ENCODE measurements around the gene TANGO6. TPM values are rescaled to one million over a fixed set of nuclear protein-coding genes. Genes with fewer than 3 reads are reported as not detected.

Gene TANGO6
- polyA plus RNA-seq, 2 of the 4 experiments (the other 2 are of a cell fraction), result 8.1 to 19.5 TPM

DNA sequence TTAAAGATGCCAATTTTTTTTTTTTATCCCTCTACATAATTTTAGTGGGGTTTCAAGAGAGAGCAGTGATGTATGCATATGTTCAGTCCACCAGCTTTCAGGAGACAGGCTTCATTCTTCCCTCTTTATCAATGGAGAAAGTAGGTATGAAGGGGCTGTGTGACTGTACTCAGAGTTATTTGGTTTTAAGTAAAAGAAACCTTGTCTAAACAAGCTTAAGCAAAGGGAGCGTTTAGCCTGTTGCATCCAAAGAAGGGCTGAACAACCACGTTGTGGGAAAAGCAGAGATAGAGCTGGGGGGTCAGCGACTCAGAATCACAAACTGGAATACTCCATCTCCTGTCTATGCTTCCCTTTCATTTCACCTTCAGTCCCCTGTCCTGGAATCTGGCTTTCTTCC is 211.7 kb downstream of the TANGO6 start (continued):
- TF ChIP-seq CBX2 (IDR thresholded peaks at IDR 0.05; ENCODE audit: borderline replicate concordance, low read depth) (no peak), JUNB (IDR thresholded peaks at IDR 0.05) (no peak), PHF8 (IDR thresholded peaks at IDR 0.05; ENCODE audit: borderline replicate concordance, low read depth) (no peak)
- TF ChIP-seq, protein P1, sequence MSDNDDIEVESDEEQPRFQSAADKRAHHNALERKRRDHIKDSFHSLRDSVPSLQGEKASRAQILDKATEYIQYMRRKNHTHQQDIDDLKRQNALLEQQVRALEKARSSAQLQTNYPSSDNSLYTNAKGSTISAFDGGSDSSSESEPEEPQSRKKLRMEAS (IDR thresholded peaks at IDR 0.05), result no peak
- TF ChIP-seq, protein P2, sequence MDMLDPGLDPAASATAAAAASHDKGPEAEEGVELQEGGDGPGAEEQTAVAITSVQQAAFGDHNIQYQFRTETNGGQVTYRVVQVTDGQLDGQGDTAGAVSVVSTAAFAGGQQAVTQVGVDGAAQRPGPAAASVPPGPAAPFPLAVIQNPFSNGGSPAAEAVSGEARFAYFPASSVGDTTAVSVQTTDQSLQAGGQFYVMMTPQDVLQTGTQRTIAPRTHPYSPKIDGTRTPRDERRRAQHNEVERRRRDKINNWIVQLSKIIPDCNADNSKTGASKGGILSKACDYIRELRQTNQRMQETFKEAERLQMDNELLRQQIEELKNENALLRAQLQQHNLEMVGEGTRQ (IDR thresholded peaks at IDR 0.05), result no peak

DNA sequence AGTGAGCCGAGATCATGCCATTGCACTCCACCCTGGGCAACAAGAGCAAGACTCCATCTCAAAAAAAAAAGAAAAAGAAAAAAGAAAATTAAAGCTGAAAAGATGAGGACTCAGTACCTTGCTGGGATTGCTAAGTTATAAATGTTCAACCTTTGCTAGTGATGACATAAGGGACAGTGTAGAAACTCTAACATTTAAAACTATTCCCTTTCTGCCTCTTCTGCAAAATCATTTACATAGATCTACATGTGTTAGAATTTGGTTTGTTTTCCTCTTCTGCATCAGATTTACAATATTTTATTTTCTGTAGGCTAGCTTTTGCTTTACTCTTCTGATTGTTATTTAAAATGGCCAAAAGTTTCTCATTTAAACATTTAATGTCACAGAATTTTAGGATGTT is 212.6 kb downstream of the TANGO6 start:
- ChIA-PET CTCF (interaction anchor here (1.0 to 1.9 kb wide), 4 partner anchors 16 to 142 kb away, joined by 3 to 5 read pairs (median 4); no protein-coding TSS in a partner anchor), POLR2A (no interaction called here)
- FAIRE-seq (no peak), ATAC-seq (no peak), DNase-seq (ENCODE audit: low read depth in 1 of 2, low spot score in 1 of 2) (no peak)
- H3K4me3 ChIP-seq, result no peak overlapping the region
- no peaks in the 10 kb centered on the region for H3K9me3 ChIP-seq
- TF ChIP-seq ZFP36 (IDR thresholded peaks at IDR 0.05; ENCODE audit: borderline replicate concordance, partially characterized antibody) (no peak), CBX2 (IDR thresholded peaks at IDR 0.05; ENCODE audit: borderline replicate concordance, low read depth) (no peak), BHLHE40 (IDR thresholded peaks at IDR 0.05; ENCODE audit: low read depth, low read length) (no peak), JUNB (IDR thresholded peaks at IDR 0.05) (no peak), RNF2 (IDR thresholded peaks at IDR 0.05; ENCODE audit: borderline replicate concordance, low read depth) (no peak), JUN (IDR thresholded peaks at IDR 0.05) (no peak), POLR2A (IDR thresholded peaks at IDR 0.05; ENCODE audit: low read length) (no peak), ZNF302 (CRISPR knock-in tag; IDR thresholded peaks at IDR 0.05) (no peak), RCOR1 (IDR thresholded peaks at IDR 0.05; ENCODE audit: low read depth, low read length) (no peak), TP53 (CRISPR knock-in tag; IDR thresholded peaks at IDR 0.05) (no peak), HDAC2 (IDR thresholded peaks at IDR 0.05) (no peak), EHF (CRISPR knock-in tag; IDR thresholded peaks at IDR 0.05) (no peak), MAFK (IDR thresholded peaks at IDR 0.05; ENCODE audit: partially characterized antibody) (no peak), RFX5 (IDR thresholded peaks at IDR 0.05) (no peak), NPAS2 (CRISPR knock-in tag; IDR thresholded peaks at IDR 0.05; ENCODE audit: borderline replicate concordance) (no peak)
- TF ChIP-seq, protein P3, sequence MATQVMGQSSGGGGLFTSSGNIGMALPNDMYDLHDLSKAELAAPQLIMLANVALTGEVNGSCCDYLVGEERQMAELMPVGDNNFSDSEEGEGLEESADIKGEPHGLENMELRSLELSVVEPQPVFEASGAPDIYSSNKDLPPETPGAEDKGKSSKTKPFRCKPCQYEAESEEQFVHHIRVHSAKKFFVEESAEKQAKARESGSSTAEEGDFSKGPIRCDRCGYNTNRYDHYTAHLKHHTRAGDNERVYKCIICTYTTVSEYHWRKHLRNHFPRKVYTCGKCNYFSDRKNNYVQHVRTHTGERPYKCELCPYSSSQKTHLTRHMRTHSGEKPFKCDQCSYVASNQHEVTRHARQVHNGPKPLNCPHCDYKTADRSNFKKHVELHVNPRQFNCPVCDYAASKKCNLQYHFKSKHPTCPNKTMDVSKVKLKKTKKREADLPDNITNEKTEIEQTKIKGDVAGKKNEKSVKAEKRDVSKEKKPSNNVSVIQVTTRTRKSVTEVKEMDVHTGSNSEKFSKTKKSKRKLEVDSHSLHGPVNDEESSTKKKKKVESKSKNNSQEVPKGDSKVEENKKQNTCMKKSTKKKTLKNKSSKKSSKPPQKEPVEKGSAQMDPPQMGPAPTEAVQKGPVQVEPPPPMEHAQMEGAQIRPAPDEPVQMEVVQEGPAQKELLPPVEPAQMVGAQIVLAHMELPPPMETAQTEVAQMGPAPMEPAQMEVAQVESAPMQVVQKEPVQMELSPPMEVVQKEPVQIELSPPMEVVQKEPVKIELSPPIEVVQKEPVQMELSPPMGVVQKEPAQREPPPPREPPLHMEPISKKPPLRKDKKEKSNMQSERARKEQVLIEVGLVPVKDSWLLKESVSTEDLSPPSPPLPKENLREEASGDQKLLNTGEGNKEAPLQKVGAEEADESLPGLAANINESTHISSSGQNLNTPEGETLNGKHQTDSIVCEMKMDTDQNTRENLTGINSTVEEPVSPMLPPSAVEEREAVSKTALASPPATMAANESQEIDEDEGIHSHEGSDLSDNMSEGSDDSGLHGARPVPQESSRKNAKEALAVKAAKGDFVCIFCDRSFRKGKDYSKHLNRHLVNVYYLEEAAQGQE (IDR thresholded peaks at IDR 0.05), result no peak
- TF ChIP-seq, protein P1 (IDR thresholded peaks at IDR 0.05), result no peak
- peak overlapping the region; percentile 94 to 96 for H3K27ac ChIP-seq
- H3K4me1 ChIP-seq, result peaks cover 57% of the 10 kb centered on the region
- no peak overlapping the region for H3K4me2 ChIP-seq
- 79% methylated on average over 1 of the region's 1 CpG for WGBS (ENCODE audit: missing lambda C conversion rate)

DNA sequence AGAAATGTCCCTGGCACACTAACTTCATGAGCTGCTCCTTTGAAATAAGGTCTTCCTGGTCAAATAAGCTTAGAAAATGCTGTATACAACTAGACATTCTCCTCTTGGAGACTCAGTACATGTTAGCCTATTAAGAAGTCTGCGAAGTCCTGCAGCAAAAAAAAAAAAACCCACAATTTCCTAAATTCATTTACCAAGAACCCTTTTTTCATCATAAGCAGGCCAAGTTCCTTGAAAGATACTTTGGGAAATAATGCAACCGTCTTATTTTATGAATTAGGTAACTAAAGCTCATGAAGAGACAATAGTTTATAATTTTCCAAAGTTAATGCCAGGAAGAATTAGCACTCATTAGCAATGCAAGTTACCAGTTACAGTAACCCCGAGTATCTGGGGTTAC is 213.1 kb downstream of the TANGO6 start:
- WGBS (ENCODE audit: missing lambda C conversion rate), result 94% methylated on average over 3 of the region's 3 CpGs
- Histone ChIP-seq H3K27ac (peak overlapping the region; percentile 94 to 96), H3K9me3 (no peaks in the 10 kb centered on the region), H3K4me3 (no peak overlapping the region), H3K4me2 (peak overlapping the region; percentile 78; the same call in 2 of the 3 replicates), H3K4me1 (peaks cover 52% of the 10 kb centered on the region)
- DNase-seq (ENCODE audit: low read depth in 1 of 2, low spot score in 1 of 2) (no peak), ATAC-seq (no peak), FAIRE-seq (no peak)
- CTCF ChIA-PET, result interaction anchor here (0.6 to 1.9 kb wide), 6 partner anchors 16 to 661 kb away, joined by 3 to 5 read pairs (median 4); no protein-coding TSS in a partner anchor
- POLR2A ChIA-PET, result interaction anchor here (0.7 kb wide), 1 partner anchor 8 kb away, joined by 3 read pairs; no protein-coding TSS in a partner anchor
- TF ChIP-seq, protein P4, sequence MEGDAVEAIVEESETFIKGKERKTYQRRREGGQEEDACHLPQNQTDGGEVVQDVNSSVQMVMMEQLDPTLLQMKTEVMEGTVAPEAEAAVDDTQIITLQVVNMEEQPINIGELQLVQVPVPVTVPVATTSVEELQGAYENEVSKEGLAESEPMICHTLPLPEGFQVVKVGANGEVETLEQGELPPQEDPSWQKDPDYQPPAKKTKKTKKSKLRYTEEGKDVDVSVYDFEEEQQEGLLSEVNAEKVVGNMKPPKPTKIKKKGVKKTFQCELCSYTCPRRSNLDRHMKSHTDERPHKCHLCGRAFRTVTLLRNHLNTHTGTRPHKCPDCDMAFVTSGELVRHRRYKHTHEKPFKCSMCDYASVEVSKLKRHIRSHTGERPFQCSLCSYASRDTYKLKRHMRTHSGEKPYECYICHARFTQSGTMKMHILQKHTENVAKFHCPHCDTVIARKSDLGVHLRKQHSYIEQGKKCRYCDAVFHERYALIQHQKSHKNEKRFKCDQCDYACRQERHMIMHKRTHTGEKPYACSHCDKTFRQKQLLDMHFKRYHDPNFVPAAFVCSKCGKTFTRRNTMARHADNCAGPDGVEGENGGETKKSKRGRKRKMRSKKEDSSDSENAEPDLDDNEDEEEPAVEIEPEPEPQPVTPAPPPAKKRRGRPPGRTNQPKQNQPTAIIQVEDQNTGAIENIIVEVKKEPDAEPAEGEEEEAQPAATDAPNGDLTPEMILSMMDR (IDR thresholded peaks at IDR 0.05), result no peak
- no peak for TF ChIP-seq FOXS1 (CRISPR knock-in tag; IDR thresholded peaks at IDR 0.05)
- no peak for TF ChIP-seq ZFP36 (IDR thresholded peaks at IDR 0.05; ENCODE audit: borderline replicate concordance, partially characterized antibody)
- TF ChIP-seq, protein P5, sequence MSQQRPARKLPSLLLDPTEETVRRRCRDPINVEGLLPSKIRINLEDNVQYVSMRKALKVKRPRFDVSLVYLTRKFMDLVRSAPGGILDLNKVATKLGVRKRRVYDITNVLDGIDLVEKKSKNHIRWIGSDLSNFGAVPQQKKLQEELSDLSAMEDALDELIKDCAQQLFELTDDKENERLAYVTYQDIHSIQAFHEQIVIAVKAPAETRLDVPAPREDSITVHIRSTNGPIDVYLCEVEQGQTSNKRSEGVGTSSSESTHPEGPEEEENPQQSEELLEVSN (IDR thresholded peaks at IDR 0.05; ENCODE audit: borderline replicate concordance, low read depth), result no peak
- TF ChIP-seq NFE2L2 (conservative IDR thresholded peaks at IDR 0.05; ENCODE audit: low read length), result no peak
- TF ChIP-seq, protein P3 (IDR thresholded peaks at IDR 0.05), result no peak
- no peak for TF ChIP-seq EHMT2 (IDR thresholded peaks at IDR 0.05; ENCODE audit: low read depth)
- TF ChIP-seq BHLHE40 (IDR thresholded peaks at IDR 0.05; ENCODE audit: low read depth, low read length), result no peak
